MM.1S (cell line): ENCODE data around the gene LITAF.

Experiments
- EZH2 ChIP-seq: fragments of 300-600 bp; sonication (generic); optimal IDR thresholded peaks from 2 replicates; pipeline ENCODE3; 2017; ENCODE audit warnings: low read depth, mild to moderate bottlenecking, antibody characterized with exemption, low read length, mixed read lengths
- EZH2phosphoT487 ChIP-seq: fragments of 300-600 bp; sonication (generic); IDR thresholded peaks from 2 replicates; pipeline ENCODE4 v1.6.1; 2018; ENCODE audit warnings: antibody characterized with exemption, low read length
- TF ChIP-seq, protein P1 (sequence below): fragments of 300-600 bp; sonication (generic); IDR thresholded peaks from 2 replicates; pipeline ENCODE4 v1.5.1; 2016; ENCODE audit warnings: antibody characterized with exemption, low read length, mixed read lengths

GRCh38 chr16:11506741-11507305 lies 79.9 kb downstream of the LITAF start:
- TF ChIP-seq, protein P1, sequence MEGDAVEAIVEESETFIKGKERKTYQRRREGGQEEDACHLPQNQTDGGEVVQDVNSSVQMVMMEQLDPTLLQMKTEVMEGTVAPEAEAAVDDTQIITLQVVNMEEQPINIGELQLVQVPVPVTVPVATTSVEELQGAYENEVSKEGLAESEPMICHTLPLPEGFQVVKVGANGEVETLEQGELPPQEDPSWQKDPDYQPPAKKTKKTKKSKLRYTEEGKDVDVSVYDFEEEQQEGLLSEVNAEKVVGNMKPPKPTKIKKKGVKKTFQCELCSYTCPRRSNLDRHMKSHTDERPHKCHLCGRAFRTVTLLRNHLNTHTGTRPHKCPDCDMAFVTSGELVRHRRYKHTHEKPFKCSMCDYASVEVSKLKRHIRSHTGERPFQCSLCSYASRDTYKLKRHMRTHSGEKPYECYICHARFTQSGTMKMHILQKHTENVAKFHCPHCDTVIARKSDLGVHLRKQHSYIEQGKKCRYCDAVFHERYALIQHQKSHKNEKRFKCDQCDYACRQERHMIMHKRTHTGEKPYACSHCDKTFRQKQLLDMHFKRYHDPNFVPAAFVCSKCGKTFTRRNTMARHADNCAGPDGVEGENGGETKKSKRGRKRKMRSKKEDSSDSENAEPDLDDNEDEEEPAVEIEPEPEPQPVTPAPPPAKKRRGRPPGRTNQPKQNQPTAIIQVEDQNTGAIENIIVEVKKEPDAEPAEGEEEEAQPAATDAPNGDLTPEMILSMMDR, result no peak
- TF ChIP-seq EZH2phosphoT487 (no peak), EZH2 (no peak)
